Choroid plexus epithelial cell (primary cell): ENCODE results near the gene SLCO1B1.
"Not testable (repeated sequence)": the region's sequence is repeated elsewhere in the genome, so short reads cannot be mapped to it uniquely, and the experiment has no call there.

Experiments used
- DNase-seq: peaks from one replicate; pipeline ENCODE4 v3.0.0-alpha.2; 2010; ENCODE audit warnings: low read depth
- H3K4me3 ChIP-seq: 2 replicates; pipeline ENCODE4 v1.5.1; 2011; ENCODE audit warnings: low read depth, mild to moderate bottlenecking, control low read depth, low read length, moderate library complexity
- CTCF ChIP-seq: conservative IDR thresholded peaks from 2 replicates; pipeline ENCODE4 v1.5.1; 2011; ENCODE audit warnings: low read depth, mild to moderate bottlenecking, control low read depth, inconsistent platforms, low read length, moderate library complexity

The SLCO1B1 gene

GRCh38 chr12:21129906-21130305 lies 1.1 kb upstream of the SLCO1B1 start:
- no peak overlapping the region for H3K4me3 ChIP-seq
- peak; percentile 7 for DNase-seq
- no peak for TF ChIP-seq CTCF

GRCh38 chr12:21137318-21137999 lies 6.5 kb downstream of the SLCO1B1 start:
- not testable (repeated sequence) for DNase-seq, H3K4me3 ChIP-seq

- DNase-seq: no peak
- no peak for TF ChIP-seq CTCF
- no peak overlapping the region for H3K4me3 ChIP-seq
Measured at GRCh38 chr12:21138016-21138415, 7.0 kb downstream of the SLCO1B1 start.

GRCh38 chr12:21144309-21144708 lies 13.3 kb downstream of the SLCO1B1 start:
- no peak overlapping the region for H3K4me3 ChIP-seq
- no peak for DNase-seq
- TF ChIP-seq CTCF: no peak

GRCh38 chr12:21149861-21150260 lies 18.9 kb downstream of the SLCO1B1 start:
- H3K4me3 ChIP-seq, DNase-seq: not testable (repeated sequence)

- no peak for TF ChIP-seq CTCF
- H3K4me3 ChIP-seq: no peak overlapping the region
- no peak for DNase-seq
Measured at GRCh38 chr12:21151184-21151583, 20.2 kb downstream of the SLCO1B1 start.

- TF ChIP-seq CTCF: no peak
- H3K4me3 ChIP-seq: no peak overlapping the region
- no peak for DNase-seq
Measured at GRCh38 chr12:21155522-21156351, 24.7 kb downstream of the SLCO1B1 start.

GRCh38 chr12:21165048-21165447 lies 34.1 kb downstream of the SLCO1B1 start:
- no peak for TF ChIP-seq CTCF
- DNase-seq: no peak
- no peak overlapping the region for H3K4me3 ChIP-seq
